ENCODE results near the gene PCMT1. TPM values are rescaled to one million over a fixed set of nuclear protein-coding genes. Genes with fewer than 3 reads are reported as not detected.

The PCMT1 gene
- total RNA-seq, 1 experiment from 2014 or later = 115 TPM

DNA sequence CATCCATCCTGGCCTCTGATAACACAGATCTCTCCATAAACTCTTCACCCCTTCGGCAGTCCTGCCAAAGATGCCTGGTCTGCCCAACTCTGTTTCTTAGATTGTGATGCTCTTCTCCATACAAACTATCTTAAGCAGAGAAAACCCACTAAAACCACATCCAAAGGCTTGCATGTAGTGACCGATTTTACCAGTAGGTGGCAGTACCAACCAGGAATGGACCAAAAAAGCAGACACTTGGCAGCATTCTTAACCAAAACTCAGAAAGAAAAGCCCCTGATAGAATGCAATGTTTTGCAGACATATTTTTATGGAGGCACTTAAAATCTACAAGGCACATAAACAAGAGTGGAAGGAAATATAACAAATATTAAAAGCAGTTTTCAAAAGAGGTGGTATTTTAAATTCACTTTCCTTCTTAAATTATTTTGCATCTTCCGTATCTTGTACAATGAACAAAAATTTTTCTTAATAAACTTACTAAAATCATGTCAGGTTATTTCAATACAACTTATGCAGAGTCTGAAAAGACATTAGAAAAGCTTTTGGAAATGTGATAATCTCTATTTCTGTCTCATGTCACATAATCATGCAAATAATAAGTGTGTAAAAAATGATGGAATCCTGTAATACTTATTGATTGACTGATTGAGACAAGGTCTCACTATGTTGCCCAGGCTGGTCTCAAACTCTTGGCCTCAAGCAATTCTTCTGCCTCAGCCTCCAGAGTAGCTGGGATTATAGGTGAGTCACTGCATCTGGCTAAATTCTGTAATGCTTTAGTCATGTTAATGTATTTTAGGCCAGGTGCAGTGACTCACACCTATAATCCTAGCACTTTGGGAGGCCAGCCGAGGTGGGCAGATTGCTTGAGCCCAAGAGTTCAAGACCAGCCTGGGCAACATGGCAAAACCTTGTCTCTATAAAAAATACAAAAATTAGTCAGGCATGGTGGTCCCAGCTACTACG lies 85.3 kb downstream of the PCMT1 start:
- no peaks in the 10 kb centered on the region for H3K9me3 ChIP-seq (ENCODE audit: low read depth, low read length, poor library complexity, severe bottlenecking)
- TF ChIP-seq EZH2 (IDR thresholded peaks at IDR 0.05; ENCODE audit: borderline replicate concordance, low read depth, low read length, poor library complexity, severe bottlenecking) = no peak
- TF ChIP-seq, protein P1, sequence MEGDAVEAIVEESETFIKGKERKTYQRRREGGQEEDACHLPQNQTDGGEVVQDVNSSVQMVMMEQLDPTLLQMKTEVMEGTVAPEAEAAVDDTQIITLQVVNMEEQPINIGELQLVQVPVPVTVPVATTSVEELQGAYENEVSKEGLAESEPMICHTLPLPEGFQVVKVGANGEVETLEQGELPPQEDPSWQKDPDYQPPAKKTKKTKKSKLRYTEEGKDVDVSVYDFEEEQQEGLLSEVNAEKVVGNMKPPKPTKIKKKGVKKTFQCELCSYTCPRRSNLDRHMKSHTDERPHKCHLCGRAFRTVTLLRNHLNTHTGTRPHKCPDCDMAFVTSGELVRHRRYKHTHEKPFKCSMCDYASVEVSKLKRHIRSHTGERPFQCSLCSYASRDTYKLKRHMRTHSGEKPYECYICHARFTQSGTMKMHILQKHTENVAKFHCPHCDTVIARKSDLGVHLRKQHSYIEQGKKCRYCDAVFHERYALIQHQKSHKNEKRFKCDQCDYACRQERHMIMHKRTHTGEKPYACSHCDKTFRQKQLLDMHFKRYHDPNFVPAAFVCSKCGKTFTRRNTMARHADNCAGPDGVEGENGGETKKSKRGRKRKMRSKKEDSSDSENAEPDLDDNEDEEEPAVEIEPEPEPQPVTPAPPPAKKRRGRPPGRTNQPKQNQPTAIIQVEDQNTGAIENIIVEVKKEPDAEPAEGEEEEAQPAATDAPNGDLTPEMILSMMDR (conservative IDR thresholded peaks at IDR 0.05; ENCODE audit: low read depth, low read length) = peak; percentile 91
- BruUV-seq (replicated peaks) = no TSS peak
- peak; percentile 75 for DNase-seq (ENCODE audit: low spot score)
- no peak overlapping the region for H3K4me3 ChIP-seq (ENCODE audit: low read depth, low read length, poor library complexity, severe bottlenecking)
- ChIA-PET CTCF (interaction anchor here (0.7 kb wide), 1 partner anchor 83 kb away, joined by 3 read pairs; no protein-coding TSS in a partner anchor), POLR2A (ENCODE audit: low non-redundant PET) (no interaction called here)
- H3K4me1 ChIP-seq (ENCODE audit: insufficient read depth, low read length, poor library complexity, severe bottlenecking) = no peaks in the 10 kb centered on the region
- no peaks in the 10 kb centered on the region for H3K27me3 ChIP-seq (replicated peaks; ENCODE audit: insufficient read depth, low read depth, low read length, poor library complexity)
- peaks cover 23% of the 10 kb centered on the region for H3K36me3 ChIP-seq (ENCODE audit: insufficient read depth, low read length, poor library complexity, severe bottlenecking)
- no peak overlapping the region for H3K27ac ChIP-seq (ENCODE audit: low read depth, low read length, poor library complexity, severe bottlenecking)
- intact Hi-C loops (cut with micrococcal nuclease; ENCODE audit: unreplicated experiment) = loop anchor here (1.0 to 2.0 kb wide), 3 partner anchors 30 to 183 kb away; partner anchors contain the start of gene LRP11

DNA sequence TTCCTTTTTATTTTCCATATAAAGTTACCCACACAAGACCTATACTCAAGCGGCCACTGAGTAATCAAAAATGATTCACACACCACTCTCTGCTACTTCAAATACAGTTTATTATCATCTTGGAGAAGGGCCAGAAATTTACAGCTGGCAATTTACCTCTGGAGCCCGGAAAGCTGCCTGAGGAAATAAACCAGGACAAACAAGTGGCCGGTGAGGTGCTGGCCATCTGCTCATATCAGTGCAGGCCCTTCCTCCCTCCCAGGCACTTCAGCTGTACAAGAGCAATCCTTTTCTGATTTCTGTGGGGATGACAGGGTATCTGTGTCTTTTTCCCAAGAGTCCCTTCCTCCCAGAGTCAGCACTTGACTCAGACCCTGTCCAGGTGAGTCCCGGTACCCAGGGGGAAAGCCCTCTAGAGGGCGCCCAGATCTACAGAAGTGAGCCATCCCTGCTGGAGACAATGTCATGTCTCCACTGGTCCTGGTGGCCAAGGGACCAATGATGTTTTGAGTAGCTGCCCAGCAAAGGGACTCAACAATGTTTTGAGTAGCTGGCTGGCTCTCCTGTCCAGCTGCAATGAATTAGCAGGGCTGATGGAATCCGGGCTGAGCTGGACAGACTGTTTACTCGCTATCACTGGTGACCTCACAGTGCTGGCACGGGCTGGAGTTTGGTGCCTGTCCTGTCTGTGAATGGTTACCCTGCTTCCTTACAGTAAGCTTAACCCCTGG lies 91.0 kb downstream of the PCMT1 start:
- H3K4me1 ChIP-seq (ENCODE audit: insufficient read depth, low read length, poor library complexity, severe bottlenecking) = peaks cover 7% of the 10 kb centered on the region
- ChIA-PET POLR2A (ENCODE audit: low non-redundant PET) (no interaction called here), CTCF (interaction anchor here (0.5 to 0.6 kb wide), 2 partner anchors 37 to 84 kb away, joined by 4 to 7 read pairs; no protein-coding TSS in a partner anchor)
- no peak overlapping the region for H3K27ac ChIP-seq (ENCODE audit: low read depth, low read length, poor library complexity, severe bottlenecking)
- H3K4me3 ChIP-seq (ENCODE audit: low read depth, low read length, poor library complexity, severe bottlenecking) = no peak overlapping the region
- TF ChIP-seq, protein P1 (conservative IDR thresholded peaks at IDR 0.05; ENCODE audit: low read depth, low read length) = peak; percentile 68
- no peak for TF ChIP-seq EZH2 (IDR thresholded peaks at IDR 0.05; ENCODE audit: borderline replicate concordance, low read depth, low read length, poor library complexity, severe bottlenecking)
- no peaks in the 10 kb centered on the region for H3K9me3 ChIP-seq (ENCODE audit: low read depth, low read length, poor library complexity, severe bottlenecking)
- intact Hi-C loops (cut with micrococcal nuclease; ENCODE audit: unreplicated experiment) = no loop called here
- peaks cover 22% of the 10 kb centered on the region for H3K36me3 ChIP-seq (ENCODE audit: insufficient read depth, low read length, poor library complexity, severe bottlenecking)
- BruUV-seq (replicated peaks) = no TSS peak
- DNase-seq (ENCODE audit: low spot score) = peak; percentile 55
- H3K27me3 ChIP-seq (replicated peaks; ENCODE audit: insufficient read depth, low read depth, low read length, poor library complexity) = no peaks in the 10 kb centered on the region

DNA sequence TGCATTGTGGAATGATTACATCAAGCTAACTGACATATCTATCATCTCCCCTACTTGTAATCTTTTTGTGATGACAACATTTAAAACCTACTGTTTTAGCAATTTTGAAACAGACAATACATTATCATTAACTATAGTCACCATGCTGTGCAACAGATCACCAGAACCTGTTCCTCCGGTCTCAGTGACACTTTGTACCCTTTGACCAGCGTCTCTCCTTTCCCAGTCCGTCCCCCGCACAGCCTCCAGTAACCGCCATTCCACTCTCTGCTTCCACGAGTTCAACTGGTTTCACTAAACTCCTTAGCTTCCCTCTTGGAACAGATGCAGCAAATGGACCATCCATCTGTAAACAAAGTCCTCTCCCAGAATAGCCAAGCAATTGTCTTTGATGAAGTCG lies 92.8 kb downstream of the PCMT1 start:
- DNase-seq (ENCODE audit: low spot score) = no peak
- H3K4me3 ChIP-seq (ENCODE audit: low read depth, low read length, poor library complexity, severe bottlenecking) = no peak overlapping the region
- peaks cover 15% of the 10 kb centered on the region for H3K36me3 ChIP-seq (ENCODE audit: insufficient read depth, low read length, poor library complexity, severe bottlenecking)
- H3K27me3 ChIP-seq (replicated peaks; ENCODE audit: insufficient read depth, low read depth, low read length, poor library complexity) = no peaks in the 10 kb centered on the region
- BruUV-seq (replicated peaks) = no TSS peak
- peaks cover 25% of the 10 kb centered on the region for H3K4me1 ChIP-seq (ENCODE audit: insufficient read depth, low read length, poor library complexity, severe bottlenecking)
- ChIA-PET CTCF (no interaction called here), POLR2A (ENCODE audit: low non-redundant PET) (no interaction called here)
- no peaks in the 10 kb centered on the region for H3K9me3 ChIP-seq (ENCODE audit: low read depth, low read length, poor library complexity, severe bottlenecking)
- H3K27ac ChIP-seq (ENCODE audit: low read depth, low read length, poor library complexity, severe bottlenecking) = no peak overlapping the region
- no peak for TF ChIP-seq EZH2 (IDR thresholded peaks at IDR 0.05; ENCODE audit: borderline replicate concordance, low read depth, low read length, poor library complexity, severe bottlenecking)
- TF ChIP-seq, protein P1 (conservative IDR thresholded peaks at IDR 0.05; ENCODE audit: low read depth, low read length) = no peak
- intact Hi-C loops (cut with micrococcal nuclease; ENCODE audit: unreplicated experiment) = no loop called here

Data from A673 (cell line).